CD14-positive monocyte (primary cell): ENCODE results near the gene VEPH1. TPM values are rescaled to one million over a fixed set of nuclear protein-coding genes. Genes with fewer than 3 reads are reported as not detected.

ENCODE experiments used
- DNase-seq, 3 donors: peaks; one replicate each; pipeline ENCODE4 v3.0.0-alpha.2; 2011 to 2022
- H2AFZ ChIP-seq: 2 replicates; pipeline ENCODE4 v1.6.0; 2012; ENCODE audit warnings: mild to moderate bottlenecking, low read depth, low read length, inconsistent platforms; ENCODE audit not compliant: insufficient read depth, poor library complexity, severe bottlenecking
- H3K27ac ChIP-seq, 2 donors: 1 replicate in 1 of 2; 2 replicates in 1 of 2; pipeline ENCODE4 v1.5.1; 2012 to 2013; ENCODE audit warnings: low read length in 2 of 2, control low read depth in 1 of 2, inconsistent platforms in 1 of 2, low read depth in 1 of 2, mild to moderate bottlenecking in 1 of 2
- H3K27me3 ChIP-seq, 2 donors: one replicate each; pipeline versions ENCODE4 v1.6.0 to v1.6.1; 2011 to 2013; ENCODE audit warnings: low read length in 2 of 2; ENCODE audit not compliant: control insufficient read depth in 2 of 2, insufficient read depth in 2 of 2
- H3K36me3 ChIP-seq, 2 donors: replicated peaks in 1 of 2; 1 replicate in 1 of 2; 2 replicates in 1 of 2; pipeline versions ENCODE4 v1.5.1 to v1.6.1; 2012 to 2013; ENCODE audit warnings: low read length in 2 of 2, control low read depth in 1 of 2, inconsistent platforms in 1 of 2, mild to moderate bottlenecking in 1 of 2; ENCODE audit not compliant: insufficient read depth in 2 of 2, control insufficient read depth in 1 of 2
- H3K4me1 ChIP-seq, 2 donors: 1 replicate in 1 of 2; 2 replicates in 1 of 2; pipeline versions ENCODE4 v1.5.1 to v1.6.1; 2012 to 2013; ENCODE audit warnings: low read length in 2 of 2, control low read depth in 1 of 2, inconsistent platforms in 1 of 2, mild to moderate bottlenecking in 1 of 2, moderate library complexity in 1 of 2; ENCODE audit not compliant: insufficient read depth in 2 of 2, control insufficient read depth in 1 of 2
- H3K4me2 ChIP-seq: replicated peaks from 2 replicates; pipeline ENCODE3; 2012; ENCODE audit warnings: low read length, moderate library complexity, mild to moderate bottlenecking; ENCODE audit not compliant: poor library complexity, severe bottlenecking; ENCODE audit errors: extremely low read depth
- H3K4me3 ChIP-seq, 3 experiments: fragments of 200-600 bp in 1 of 3; sonication (generic) in 1 of 3; replicated peaks in 1 of 3; 1 replicate in 2 of 3; 2 replicates in 1 of 3; pipeline ENCODE4 v1.5.1; 2011 to 2013; ENCODE audit warnings: low read length in 3 of 3, mild to moderate bottlenecking in 3 of 3, control low read depth in 2 of 3, low read depth in 2 of 3, inconsistent platforms in 1 of 3, moderate library complexity in 1 of 3
- H3K79me2 ChIP-seq: 2 replicates; pipeline ENCODE4 v1.6.0; 2012; ENCODE audit warnings: mild to moderate bottlenecking, control low read depth, inconsistent platforms, low read length, moderate library complexity; ENCODE audit not compliant: insufficient read depth
- H3K9ac ChIP-seq: 2 replicates; pipeline ENCODE4 v1.6.0; 2017; ENCODE audit warnings: low read length, mild to moderate bottlenecking; ENCODE audit not compliant: insufficient read depth, poor library complexity, severe bottlenecking
- H3K9me3 ChIP-seq, 2 donors: replicated peaks in 1 of 2; 1 replicate in 1 of 2; 2 replicates in 1 of 2; pipeline versions ENCODE4 v1.5.1 to v1.6.1; 2012 to 2013; ENCODE audit warnings: low read length in 2 of 2, control low read depth in 1 of 2; ENCODE audit not compliant: control insufficient read depth in 1 of 2, insufficient read depth in 1 of 2
- H4K20me1 ChIP-seq: 2 replicates; pipeline ENCODE4 v1.6.0; 2012; ENCODE audit warnings: mild to moderate bottlenecking, low read length, control low read depth, moderate library complexity; ENCODE audit not compliant: insufficient read depth
- H3K27ac Mint-ChIP-seq, 7 donors: one replicate each; pipeline ENCODE4 v1.8.0; 2020; ENCODE audit warnings: mild to moderate bottlenecking in 7 of 7, mixed read lengths in 7 of 7, moderate library complexity in 6 of 7, inconsistent platforms in 2 of 7
- H3K27me3 Mint-ChIP-seq, 3 donors: one replicate each; pipeline ENCODE4 v1.8.0; 2021 to 2022; ENCODE audit warnings: low read depth in 3 of 3, mild to moderate bottlenecking in 3 of 3, mixed read lengths in 3 of 3, moderate library complexity in 3 of 3, inconsistent platforms in 1 of 3
- H3K36me3 Mint-ChIP-seq, 2 donors: one replicate each; pipeline ENCODE4 v1.8.0; 2020; ENCODE audit warnings: mixed read lengths in 2 of 2, inconsistent platforms in 1 of 2, mild to moderate bottlenecking in 1 of 2
- H3K4me1 Mint-ChIP-seq: one replicate; pipeline ENCODE4 v1.8.0; 2020; ENCODE audit warnings: mild to moderate bottlenecking, mixed read lengths
- H3K4me3 Mint-ChIP-seq, 2 donors: one replicate each; pipeline ENCODE4 v1.8.0; 2020; ENCODE audit warnings: mild to moderate bottlenecking in 2 of 2, mixed read lengths in 2 of 2, moderate library complexity in 1 of 2
- H3K9me3 Mint-ChIP-seq, 7 donors: one replicate each; pipeline ENCODE4 v1.8.0; 2020 to 2022; ENCODE audit warnings: mixed read lengths in 7 of 7, mild to moderate bottlenecking in 6 of 7, moderate library complexity in 6 of 7, inconsistent platforms in 2 of 7
- CTCF ChIP-seq: fragments of 200-600 bp; IDR thresholded peaks from one replicate; pipeline ENCODE4 v1.8.0; 2022; ENCODE audit warnings: antibody characterized with exemption, mild to moderate bottlenecking
- WGBS: methylation state at CpG from one replicate; pipeline ENCODE4 v1.1.5; 2013; ENCODE audit warnings: missing lambda C conversion rate; ENCODE audit not compliant: insufficient coverage; 5-methylcytosine and 5-hydroxymethylcytosine counted together
- intact Hi-C, 2 donors: fragments of 100-400 bp; cut with micrococcal nuclease; formaldehyde crosslinking; loops; one replicate each; pipeline versions ENCODE4 v1.15.0 to v1.15.1; 2023
- polyA plus RNA-seq, 3 donors: library from polyadenylated mRNA; depleted of rRNA in 1 of 3; unstranded in 2 of 3; stranded (reverse) in 1 of 3; fragments of 300-500 nt in 2 of 3; fragments of >200 nt in 1 of 3; fragmentation: Illumina TruSeq in 2 of 3; gene quantifications; 1 replicate in 2 of 3; 2 replicates in 1 of 3; pipeline ENCODE4 v1.2.3, GENCODE V29; 2012 to 2021

VEPH1 gene
- polyA plus RNA-seq, 3 donors: 0.44 TPM; not detected in 2

GRCh38 chr3:157498371-157498770, 4.8 kb downstream of the VEPH1 start:
- Histone ChIP-seq H3K79me2 (no peaks in the 10 kb centered on the region), H3K9me3 (no peaks in the 10 kb centered on the region), H3K27ac (no peak overlapping the region), H3K4me1 (peaks cover 5 to 7% of the 10 kb centered on the region in 2 donors), H3K27me3 (peaks cover 27 to 29% of the 10 kb centered on the region in 2 donors), H4K20me1 (no peaks in the 10 kb centered on the region), H3K4me3 (no peak overlapping the region), H3K9ac (no peak overlapping the region), H3K4me2 (no peak overlapping the region), H3K36me3 (no peaks in the 10 kb centered on the region), H2AFZ (no peak overlapping the region)
- intact Hi-C loops: loop anchor here in 1 of 2 donors (10.0 kb wide), 1 partner anchor 294 kb away; no protein-coding TSS in a partner anchor
- DNase-seq: no peak
- peak overlapping the region in 1 of 2 donors; percentile 62 for H3K4me3 Mint-ChIP-seq
- peaks cover 15% of the 10 kb centered on the region for H3K4me1 Mint-ChIP-seq
- H3K9me3 Mint-ChIP-seq: peaks cover 0 to 2% (median 0%) of the 10 kb centered on the region in 7 donors
- H3K27ac Mint-ChIP-seq: no peak overlapping the region
- H3K36me3 Mint-ChIP-seq: no peaks in the 10 kb centered on the region
- TF ChIP-seq CTCF: no peak
- peaks cover 24 to 41% (median 30%) of the 10 kb centered on the region in 3 donors for H3K27me3 Mint-ChIP-seq

- WGBS: no CpG with 5 or more reads among the region's 3 CpGs
Observed at GRCh38 chr3:157495846-157496245, 7.4 kb downstream of the VEPH1 start.

More at GRCh38 chr3:157495846-157496245, 7.4 kb downstream of the VEPH1 start:
- H3K9ac ChIP-seq: no peak overlapping the region
- Mint-ChIP-seq H3K27ac (no peak overlapping the region), H3K27me3 (peaks cover 21 to 34% (median 30%) of the 10 kb centered on the region in 3 donors), H3K9me3 (peaks cover 0 to 2% (median 0%) of the 10 kb centered on the region in 7 donors), H3K4me1 (peaks cover 15% of the 10 kb centered on the region), H3K36me3 (no peaks in the 10 kb centered on the region), H3K4me3 (no peak overlapping the region)
- no peaks in the 10 kb centered on the region for H3K36me3 ChIP-seq
- no peak overlapping the region for H3K4me3 ChIP-seq
- H3K27me3 ChIP-seq: peaks cover 25 to 27% of the 10 kb centered on the region in 2 donors
- DNase-seq: no peak
- H3K79me2 ChIP-seq: no peaks in the 10 kb centered on the region
- H3K27ac ChIP-seq: no peak overlapping the region
- H3K4me1 ChIP-seq: peaks cover 5 to 7% of the 10 kb centered on the region in 2 donors
- H3K4me2 ChIP-seq: no peak overlapping the region
- no peak for TF ChIP-seq CTCF
- H3K9me3 ChIP-seq: no peaks in the 10 kb centered on the region
- no peak overlapping the region for H2AFZ ChIP-seq
- H4K20me1 ChIP-seq: no peaks in the 10 kb centered on the region
- intact Hi-C loops: loop anchor here in 1 of 2 donors (10.0 kb wide), 1 partner anchor 291 kb away; no protein-coding TSS in a partner anchor
